ENCODE data around the gene LAMA1. TPM values are rescaled to one million over a fixed set of nuclear protein-coding genes. Genes with fewer than 3 reads are reported as not detected.

The LAMA1 gene
- polyA plus RNA-seq, 10 donors, result 1.4 to 5.9 (median 3.9) TPM

- DNase-seq, result no peak
These were observed 11.7 kb downstream of the LAMA1 start for GRCh38 chr18:7105943-7106342.

GRCh38 chr18:7105268-7105667, 12.3 kb downstream of the LAMA1 start:
- DNase-seq, result no peak

- no peak for DNase-seq
These were observed 12.9 kb downstream of the LAMA1 start for GRCh38 chr18:7104649-7105048.

GRCh38 chr18:7102131-7102530, 15.5 kb downstream of the LAMA1 start:
- DNase-seq, result no peak

- DNase-seq, result no peak
These were observed 20.8 kb downstream of the LAMA1 start for GRCh38 chr18:7096838-7097237.

GRCh38 chr18:7094427-7094826, 23.2 kb downstream of the LAMA1 start:
- DNase-seq, result peak in 2 of 3 donors; percentile 64 to 69

- no peak for DNase-seq
These were observed 26.8 kb downstream of the LAMA1 start for GRCh38 chr18:7090771-7091170.

- no peak for DNase-seq
These were observed 28.2 kb downstream of the LAMA1 start for GRCh38 chr18:7089369-7089768.

GRCh38 chr18:7084080-7085065, 33.2 kb downstream of the LAMA1 start:
- peak; percentile 22 to 76 (median 50) for DNase-seq

- no peak for DNase-seq
These were observed 34.9 kb downstream of the LAMA1 start for GRCh38 chr18:7082671-7083070.

GRCh38 chr18:7079231-7079630, 38.4 kb downstream of the LAMA1 start:
- no peak for DNase-seq

- no peak for DNase-seq
These were observed 45.0 kb downstream of the LAMA1 start for GRCh38 chr18:7072593-7072992.

GRCh38 chr18:7071600-7071999, 46.0 kb downstream of the LAMA1 start:
- DNase-seq, result no peak

- no peak for DNase-seq
These were observed 47.1 kb downstream of the LAMA1 start for GRCh38 chr18:7070466-7070865.

- DNase-seq, result no peak
These were observed 48.6 kb downstream of the LAMA1 start for GRCh38 chr18:7068871-7069590.

- no peak for DNase-seq
These were observed 50.5 kb downstream of the LAMA1 start for GRCh38 chr18:7066965-7067555.

- no peak for DNase-seq
These were observed 51.9 kb downstream of the LAMA1 start for GRCh38 chr18:7065736-7066135.

GRCh38 chr18:7064346-7064745, 53.3 kb downstream of the LAMA1 start:
- no peak for DNase-seq

- no peak for DNase-seq
These were observed 54.8 kb downstream of the LAMA1 start for GRCh38 chr18:7062811-7063210.

GRCh38 chr18:7062236-7062635, 55.4 kb downstream of the LAMA1 start:
- DNase-seq, result no peak

- DNase-seq, result no peak
These were observed 58.3 kb downstream of the LAMA1 start for GRCh38 chr18:7059276-7059675.

- no peak for DNase-seq
These were observed 61.6 kb downstream of the LAMA1 start for GRCh38 chr18:7056026-7056425.

GRCh38 chr18:7049951-7050350, 67.6 kb downstream of the LAMA1 start:
- DNase-seq, result no peak

Data from muscle of back (tissue), 11 donors.